Hindlimb muscle (tissue), 1 donor: ENCODE results near the gene ZNRF2. TPM values are rescaled to one million over a fixed set of nuclear protein-coding genes. Genes with fewer than 3 reads are reported as not detected.
"Not testable (repeated sequence)": the region's sequence is repeated elsewhere in the genome, so short reads cannot be mapped to it uniquely, and the experiment has no call there.

Experiments
- DNase-seq: peaks from one replicate; pipeline ENCODE4 v3.0.0-alpha.2; 2013
- polyA plus RNA-seq: library from polyadenylated mRNA; unstranded; fragments of 120-200 nt; gene quantifications from one replicate; pipeline ENCODE4 v1.2.1, GENCODE V29; 2013; ENCODE audit not compliant: insufficient read length

The ZNRF2 gene
- polyA plus RNA-seq, 1 donor: 12.5 TPM

DNA sequence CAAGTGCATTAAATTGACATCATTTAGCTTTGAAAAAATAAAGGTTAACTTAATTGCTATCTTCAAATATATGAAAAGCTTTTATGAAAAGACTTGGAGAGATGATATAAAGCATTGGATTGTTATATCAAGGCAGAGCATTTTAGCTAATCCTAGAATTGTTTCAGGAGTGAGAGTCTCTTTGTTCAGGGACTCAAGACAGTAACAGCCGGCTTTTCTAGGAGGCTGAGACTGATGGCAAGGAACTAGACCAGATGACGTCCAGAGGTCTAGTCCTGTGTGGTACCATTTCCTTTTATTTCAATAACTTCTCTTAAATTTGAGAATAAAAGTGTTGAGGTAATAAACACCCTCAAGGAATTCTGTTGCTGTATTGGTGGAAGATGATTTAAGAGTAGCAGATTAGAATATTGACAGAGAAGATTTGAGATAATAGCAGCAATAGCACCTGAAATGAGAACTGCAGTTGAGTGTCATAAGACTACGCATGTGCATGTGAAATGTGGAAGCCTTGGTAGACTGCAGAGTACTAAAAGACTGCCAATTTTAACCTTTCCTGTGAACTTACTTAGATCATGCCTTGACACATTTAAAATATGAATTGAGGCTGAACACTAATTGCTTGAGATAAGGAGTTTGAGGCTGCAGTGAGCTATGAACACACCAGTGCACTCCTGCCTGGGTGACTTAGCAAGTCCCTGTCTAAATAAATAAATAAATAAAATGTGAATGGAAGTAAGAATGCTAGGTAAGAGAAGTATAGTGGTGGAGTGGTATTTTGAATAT is 79.6 kb downstream of the ZNRF2 start:
- no peak for DNase-seq

DNA sequence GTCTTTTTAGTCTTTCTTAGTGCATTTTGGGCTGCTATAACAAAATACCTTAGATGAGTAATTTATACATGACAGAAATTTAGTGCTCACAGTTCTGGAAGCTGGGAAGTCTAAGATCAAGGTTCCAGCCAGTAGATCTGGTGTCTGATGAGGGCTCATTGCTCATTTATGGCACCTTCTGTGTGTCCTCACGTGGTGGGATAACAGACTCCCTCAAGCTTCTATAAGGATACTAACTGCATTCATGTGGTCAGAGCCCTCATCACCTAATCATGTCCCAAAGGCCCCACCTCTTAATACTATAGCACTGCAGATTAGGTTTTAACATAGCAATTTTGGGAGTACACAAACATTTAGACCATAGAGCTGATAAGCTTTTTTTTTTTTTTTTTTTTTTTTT is 80.4 kb downstream of the ZNRF2 start:
- no peak for DNase-seq

DNA sequence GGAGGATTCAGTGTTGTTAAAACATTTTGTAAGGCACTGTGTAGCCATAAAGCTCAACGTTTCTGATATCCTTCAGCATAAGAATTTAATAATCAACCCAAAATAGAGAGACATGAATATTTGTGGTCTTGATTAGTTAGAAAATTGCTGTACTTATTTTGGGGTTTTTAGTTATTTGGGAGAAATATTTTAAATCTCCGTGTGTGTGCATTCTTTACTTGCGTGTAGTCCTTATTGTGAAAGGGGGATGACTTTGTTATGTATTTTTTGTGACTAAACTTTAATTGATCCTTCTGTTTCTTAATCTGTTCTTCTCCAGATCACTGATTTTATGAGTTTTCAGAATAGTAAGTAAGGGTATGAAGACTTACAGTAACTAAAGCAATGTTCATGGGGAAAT is 81.2 kb downstream of the ZNRF2 start:
- no peak for DNase-seq

DNA sequence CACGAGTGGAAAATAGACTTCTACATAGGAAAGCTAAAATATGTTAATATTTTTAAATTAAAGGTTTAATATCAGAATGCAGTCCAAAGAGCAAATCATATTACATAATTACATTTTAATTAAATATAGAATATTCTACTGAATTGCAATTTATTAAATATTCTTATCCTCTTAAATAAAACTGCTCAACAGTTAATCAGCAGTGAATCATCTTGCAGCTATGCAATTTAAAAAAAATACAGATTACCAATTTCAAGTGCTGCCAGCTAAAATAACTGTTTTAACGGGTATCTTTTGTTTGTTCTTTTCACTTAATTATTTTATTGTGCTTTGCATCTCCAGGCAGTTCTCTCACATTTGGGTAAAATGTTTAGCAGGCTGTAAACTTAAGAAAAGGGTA is 82.2 kb downstream of the ZNRF2 start:
- DNase-seq: no peak

DNA sequence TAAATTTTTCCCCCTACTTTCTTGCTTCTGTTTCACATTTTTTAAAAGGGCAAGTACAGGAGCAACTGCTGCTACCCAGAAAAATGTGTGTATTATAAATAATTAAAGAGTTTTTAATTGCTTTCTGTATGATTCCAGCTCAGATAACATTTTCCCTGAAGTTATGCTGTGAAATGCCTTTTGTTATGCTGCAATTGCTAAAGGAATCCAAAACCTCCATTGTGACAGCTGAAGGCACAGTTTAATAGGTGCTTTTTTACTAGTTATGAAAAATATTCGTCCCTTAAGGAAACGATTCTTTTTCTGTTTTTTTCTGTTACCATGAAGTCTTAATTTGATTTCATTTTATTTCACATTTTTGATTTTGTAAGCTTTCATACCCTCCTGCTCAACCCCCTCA is 83.2 kb downstream of the ZNRF2 start:
- no peak for DNase-seq

DNA sequence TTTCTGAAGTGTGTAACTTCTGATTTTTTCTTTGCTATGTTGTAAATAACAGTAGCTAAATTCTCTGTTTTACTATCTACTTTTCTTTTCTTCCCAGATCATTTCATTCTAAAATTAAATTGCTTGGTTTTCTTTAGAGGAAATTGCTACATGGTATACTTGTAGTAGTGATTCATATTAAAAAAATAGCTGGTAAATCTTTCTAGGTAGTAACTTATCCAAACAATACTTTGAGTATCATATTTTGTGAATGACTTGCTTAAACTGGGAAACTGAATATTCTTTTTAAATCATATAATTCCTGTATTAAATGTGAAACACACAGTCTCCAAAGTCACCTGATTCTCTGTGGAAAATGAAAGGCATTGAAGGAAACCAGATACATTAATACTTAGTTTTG is 85.5 kb downstream of the ZNRF2 start:
- no peak for DNase-seq

DNA sequence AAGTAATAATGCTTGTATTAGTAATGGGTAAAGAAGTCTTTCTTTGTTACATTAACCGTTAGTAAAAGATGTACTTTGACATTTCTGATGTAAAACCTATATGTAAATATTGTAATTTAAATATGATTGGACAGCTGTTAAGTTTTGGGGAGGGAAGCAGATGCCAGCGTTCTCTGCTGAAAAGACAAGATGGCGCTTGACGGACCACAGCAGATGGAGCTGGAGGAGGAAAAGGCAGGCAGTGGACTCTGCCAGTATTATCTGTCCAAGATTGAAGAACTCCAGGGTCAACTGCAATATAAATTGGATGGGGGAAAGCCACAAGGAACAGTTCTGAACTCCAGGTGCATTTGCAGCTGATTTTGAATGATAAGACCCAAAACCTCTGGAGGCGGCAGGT is 86.9 kb downstream of the ZNRF2 start:
- no peak for DNase-seq

DNA sequence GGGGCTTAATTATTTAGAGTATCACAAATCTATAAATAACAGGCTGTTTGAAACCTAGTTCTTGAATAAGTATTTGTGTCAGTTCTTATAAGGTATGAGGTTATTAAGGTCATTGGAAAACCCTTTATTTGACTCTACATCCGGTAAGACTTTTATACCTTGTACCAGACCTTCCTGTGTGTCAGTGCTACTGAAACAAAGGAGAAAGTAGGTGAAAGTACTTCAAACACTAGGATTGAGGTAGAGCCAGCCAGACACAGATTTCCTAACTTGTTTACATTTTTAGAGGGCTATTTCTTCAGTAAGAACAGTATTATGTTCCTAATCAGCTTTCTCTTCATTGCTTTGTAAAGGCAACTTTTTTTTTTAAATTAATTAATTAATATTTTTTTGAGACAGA is 93.9 kb downstream of the ZNRF2 start:
- no peak for DNase-seq

DNA sequence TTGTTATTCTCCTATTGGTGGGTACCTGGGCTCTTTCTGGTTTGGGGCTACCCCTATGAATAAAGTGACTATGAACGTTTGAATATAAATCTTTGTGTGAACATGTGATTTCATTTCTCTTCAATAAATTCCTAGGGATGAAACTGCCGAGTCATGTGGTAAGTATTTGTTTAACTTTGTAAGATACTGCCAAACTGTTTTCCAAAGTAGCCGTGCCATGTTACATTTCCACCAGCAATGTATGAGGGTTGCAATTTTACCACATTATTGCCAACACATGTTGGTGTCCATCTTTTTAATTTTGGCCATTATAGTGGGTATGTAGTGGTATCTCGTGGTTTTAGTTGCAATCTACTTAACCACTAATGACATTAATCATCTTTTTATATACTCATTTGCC is 94.7 kb downstream of the ZNRF2 start:
- no peak for DNase-seq

DNA sequence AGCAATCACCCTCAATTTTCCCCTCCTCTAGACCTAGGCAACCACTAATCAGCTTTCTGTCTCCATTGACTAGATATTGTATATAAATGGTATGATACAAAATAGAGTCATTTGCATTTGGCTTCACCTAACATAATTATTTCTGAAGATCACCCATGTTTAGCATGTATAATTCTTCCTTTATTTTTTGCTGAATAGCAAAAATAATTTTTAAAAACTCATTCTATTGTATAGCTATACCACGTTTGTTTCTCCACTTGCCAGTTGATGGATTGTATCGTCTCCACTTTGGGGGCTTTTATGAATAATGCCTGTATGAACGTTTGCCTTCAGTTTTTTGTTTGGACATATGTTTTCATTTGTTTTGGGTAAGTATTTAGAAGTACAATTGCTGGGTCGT is 95.3 kb downstream of the ZNRF2 start:
- DNase-seq: no peak

DNA sequence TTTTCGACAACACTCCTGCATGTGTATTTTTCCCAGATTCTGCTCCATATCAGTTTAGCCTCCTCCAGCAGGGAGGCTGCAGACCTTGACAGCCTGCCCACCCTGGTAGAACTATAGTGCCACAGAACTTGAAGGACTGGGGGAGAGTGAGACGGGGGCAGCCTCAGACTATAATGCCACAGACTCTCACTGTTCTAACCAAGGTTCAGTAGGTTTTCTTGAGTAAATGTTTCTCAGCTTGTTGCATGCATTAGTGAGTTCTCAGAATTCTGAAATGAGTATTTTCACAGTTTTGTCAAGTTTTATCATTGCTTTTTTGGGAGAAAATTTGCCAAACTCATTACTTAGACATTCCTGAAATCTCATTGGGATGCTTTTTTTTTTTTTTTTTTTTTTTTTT is 95.9 kb downstream of the ZNRF2 start:
- no peak for DNase-seq

DNA sequence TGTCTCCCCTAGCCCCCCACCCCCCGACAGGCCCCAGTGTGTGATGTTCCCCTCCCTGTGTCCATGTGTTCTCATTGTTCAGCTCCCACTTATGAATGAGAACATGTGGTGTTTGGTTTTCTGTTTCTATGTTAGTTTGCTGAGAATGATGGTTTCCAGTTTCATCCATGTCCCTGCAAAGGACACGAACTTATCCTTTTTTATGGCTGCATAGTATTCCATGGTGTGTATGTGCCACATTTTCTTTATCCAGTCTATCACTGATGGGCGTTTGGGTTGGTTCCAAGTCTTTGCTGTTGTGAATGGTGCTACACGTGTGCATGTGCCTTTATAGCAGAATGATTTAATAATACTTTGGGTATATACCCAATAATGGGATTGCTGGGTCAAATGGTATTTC is 96.4 kb downstream of the ZNRF2 start:
- not testable (repeated sequence) for DNase-seq

DNA sequence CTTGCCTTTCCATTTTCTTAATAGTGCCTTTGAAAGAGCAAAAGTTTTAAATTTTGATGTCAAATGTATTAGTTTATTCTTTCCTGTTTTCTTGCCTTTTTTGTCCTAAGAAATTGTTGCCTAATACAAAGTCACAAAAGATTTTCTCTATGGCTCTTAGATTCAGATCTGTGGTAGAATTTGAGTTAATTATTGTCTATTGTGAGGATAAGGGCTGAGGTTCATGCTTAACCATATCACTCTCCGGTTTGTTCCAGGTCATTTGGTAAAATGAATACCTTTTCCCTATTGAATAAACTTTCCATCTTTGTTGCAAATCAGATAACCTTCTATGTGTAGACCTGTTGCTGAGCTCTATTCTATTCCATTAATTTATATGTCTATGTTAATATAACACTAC is 98.2 kb downstream of the ZNRF2 start:
- DNase-seq: no peak

DNA sequence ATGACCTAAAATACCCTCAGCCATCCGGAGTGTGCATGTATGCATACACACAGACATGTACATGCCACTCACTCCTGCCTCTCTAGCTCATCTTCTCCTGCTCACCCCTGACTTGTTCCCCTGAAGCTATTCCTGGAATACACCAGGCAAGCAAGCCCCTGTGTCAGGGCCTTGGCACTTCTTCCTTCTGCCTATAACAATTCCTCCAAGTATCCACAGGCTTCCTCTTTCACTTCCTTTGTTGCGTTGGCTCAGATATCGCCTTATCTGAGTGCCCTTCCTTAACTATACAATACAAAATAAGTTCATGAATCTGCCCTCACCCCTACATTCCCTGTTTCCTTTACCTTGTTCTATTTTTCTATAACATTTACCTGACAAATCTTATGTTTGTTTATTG is 105.4 kb downstream of the ZNRF2 start:
- no peak for DNase-seq

DNA sequence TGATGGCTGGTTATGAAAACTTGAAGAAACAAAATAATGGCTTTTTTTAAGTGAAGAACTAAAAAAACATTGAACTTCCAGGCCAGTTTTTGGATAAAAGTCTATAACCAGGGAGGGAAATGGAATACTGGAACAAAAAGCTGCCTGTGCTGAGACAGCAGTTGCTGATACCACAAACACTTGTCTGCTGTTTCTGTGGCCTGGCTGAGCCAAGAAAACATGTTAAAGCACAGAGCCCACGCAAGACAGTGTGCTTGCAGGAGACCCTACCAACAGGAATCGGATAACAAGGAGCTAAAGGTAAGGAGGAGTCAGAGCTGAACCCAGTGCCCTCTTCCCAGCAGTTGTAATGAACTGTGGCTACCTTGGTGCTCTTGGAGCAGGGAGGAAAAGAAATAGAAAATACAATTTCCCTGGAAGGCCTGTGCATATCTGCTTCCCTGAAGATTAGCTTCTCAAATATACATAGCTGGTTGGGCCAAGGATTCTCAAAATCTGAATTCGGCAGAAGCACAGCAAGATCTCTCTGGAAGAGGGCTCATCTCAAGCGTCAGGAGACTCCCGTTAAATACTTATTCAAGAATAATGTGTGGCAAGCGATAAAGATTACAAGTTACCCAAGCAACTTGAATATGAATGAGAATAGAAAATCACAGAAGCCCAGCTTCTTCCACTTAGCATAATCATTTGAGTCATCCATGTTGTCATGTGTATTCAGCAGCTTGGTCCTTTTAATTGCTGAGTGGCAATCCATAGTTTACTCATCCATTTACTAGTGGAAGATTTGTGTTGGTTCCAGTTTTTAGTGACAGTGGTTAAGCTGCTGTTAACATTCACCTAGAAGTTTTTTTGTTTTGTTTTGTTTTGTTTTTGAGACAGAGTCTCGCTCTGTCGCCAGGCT is 106.6 kb downstream of the ZNRF2 start:
- DNase-seq: no peak

DNA sequence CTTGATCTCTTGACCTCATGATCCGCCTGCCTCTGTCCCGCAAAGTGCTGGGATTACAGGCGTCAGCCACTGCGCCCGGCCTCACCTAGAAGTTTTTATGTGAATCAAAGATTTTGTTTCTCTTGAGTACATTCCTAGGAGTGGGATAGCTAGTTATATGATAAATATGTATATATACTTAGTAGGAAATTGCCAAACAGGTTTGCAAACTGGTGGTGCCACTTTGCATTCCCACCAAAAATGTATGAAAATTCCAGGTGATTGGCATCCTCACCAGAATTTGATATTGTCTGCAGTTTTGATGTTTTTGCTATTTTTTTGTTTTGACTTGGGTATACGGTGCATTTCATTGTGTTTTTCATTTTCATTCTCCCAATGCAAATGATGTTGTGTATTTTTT is 107.4 kb downstream of the ZNRF2 start:
- no peak for DNase-seq

DNA sequence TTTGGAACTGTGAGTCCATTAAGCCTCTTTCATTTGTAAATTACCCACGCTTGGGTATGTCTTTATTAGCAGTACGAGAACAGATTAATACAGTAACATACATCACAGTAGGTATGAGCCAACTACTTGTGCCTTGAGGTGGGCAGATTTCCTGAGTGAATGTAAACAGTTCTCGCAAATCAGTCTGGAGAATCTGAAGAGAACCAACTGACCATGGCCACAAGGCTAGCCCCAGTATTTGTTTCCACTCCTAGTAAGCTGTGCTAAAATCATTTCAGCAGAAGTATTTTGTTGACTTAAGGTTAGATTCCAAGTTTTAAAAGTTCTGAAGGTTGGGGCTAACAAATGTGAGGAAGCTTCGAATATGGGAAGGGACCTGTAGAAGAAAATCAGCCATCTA is 111.3 kb downstream of the ZNRF2 start:
- no peak for DNase-seq

DNA sequence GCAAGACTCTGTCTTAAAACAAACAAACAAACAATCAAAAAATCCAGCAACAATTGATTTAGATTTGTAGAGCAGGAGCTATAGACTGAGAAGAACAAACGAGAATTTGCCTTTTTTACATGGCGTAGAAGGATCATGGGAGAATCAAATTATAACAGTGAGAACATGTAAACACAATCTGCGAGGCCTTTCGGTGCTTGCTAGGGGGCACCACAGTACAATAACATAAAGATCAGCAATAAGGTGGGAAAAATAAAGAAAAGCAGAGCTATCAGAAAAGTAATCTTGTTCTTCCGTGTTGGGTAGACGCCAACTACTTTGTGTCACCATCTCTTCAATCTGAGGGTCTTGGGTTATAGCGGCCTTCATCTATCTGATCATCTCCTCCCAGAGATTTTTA is 112.0 kb downstream of the ZNRF2 start:
- peak; percentile 33 for DNase-seq

DNA sequence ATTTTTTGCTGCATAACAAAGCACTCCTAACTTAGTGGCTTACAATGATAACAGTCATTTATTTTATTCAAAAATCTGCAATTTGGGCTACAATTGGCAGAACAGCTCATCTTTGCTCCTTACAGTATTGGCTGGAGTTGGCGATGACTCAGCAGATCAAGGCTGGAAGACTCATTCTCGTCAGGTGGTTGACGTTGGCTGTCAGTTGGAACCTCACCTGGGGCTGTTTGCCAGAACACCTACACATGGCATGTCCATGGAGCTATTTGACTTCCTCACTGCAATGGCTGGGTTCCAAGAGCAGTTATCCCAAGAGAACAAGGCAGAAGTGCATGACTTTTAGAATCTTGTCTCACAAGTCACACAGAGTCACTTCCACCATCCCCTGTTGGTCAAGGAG is 119.1 kb downstream of the ZNRF2 start:
- DNase-seq: no peak

DNA sequence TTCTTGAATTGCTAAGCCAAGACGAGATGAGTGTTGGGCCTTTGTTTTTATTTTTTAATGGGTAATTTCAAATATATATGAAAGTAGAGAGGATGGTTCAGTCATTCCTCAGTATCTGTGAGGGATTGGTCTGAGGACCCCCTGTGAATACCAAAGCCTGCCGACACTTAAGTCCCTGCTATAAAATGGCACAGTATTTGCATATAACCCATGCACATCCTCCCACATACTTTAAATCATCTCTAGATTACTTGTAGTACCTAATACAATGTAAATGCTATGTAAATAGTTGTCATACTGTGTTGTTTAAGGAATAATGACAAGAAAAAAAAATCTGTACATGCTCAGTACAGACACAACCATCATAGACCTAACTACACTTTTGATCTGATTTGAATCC is 120.8 kb downstream of the ZNRF2 start:
- DNase-seq: no peak

DNA sequence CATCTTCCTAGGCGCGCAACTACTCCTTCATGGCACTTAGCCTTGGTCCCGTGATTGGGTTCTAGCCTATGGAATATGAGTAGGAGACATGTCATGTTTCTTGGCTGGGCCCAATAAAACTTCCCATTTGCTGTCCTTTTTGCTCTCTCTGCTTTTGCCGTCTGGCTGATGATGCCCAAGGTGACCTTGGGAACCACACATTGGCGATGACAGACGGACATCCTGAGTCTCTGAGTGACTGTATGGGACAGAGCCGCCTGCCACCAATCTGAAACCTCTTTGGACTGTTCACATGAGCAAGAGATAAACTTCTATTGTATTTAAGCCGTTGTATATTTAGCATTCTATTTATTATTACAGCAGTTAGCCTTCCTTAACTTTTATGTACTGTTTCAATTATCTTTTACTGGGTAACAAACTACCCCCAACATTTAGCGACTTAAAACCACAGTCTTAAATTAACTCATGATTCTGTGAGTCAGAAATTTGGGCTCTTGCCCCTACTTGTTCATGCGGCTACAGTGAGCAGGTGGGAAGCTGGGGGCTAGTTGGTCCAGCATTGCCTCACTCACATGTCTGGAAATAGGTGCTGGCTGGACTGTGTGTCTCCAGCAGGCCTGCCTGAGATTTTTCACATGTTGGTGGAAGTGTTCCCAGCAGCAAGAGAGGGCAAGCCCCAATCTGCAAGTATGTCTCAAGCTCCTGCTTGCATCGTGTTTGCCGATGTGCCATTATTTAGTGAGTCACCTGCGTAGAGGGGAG is 122.4 kb downstream of the ZNRF2 start:
- no peak for DNase-seq

DNA sequence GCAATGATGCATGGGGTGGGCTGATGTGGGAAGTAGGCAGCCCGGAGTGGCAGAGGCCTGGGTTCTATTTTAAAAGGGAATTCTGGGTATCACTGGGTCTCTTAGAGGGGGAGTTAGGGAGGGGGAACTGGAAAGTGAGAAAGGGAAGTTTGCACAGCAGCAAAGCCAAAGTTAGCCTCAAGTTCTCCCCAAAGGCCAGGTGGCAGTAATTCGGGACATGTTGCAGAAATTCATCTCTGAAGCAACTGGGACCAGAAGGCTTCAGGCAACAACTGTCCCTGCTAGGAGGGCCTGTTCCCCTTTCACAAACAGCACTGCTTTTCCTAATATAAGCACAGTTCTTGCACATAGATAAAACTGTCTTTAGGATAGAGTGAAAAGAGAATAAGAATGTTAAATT is 126.8 kb downstream of the ZNRF2 start:
- no peak for DNase-seq

DNA sequence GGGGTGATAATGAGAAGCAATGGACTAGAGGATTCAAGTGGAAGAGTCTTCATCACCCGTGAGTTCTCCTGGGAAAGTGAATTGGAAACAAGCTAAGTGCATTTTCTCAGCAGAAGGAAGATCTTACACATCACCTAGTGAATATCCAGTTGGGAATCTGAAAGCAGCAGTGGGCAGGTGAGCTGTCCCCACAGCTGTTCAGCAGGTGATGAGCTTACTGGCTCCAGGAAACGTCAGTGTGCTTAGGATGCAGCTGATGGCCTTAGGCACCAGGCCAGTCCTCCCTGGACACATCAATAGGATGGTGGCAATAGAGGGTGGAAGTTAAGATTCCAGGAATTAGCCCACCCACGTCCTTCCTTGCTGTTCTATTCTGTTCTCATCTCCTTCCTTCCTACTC is 127.5 kb downstream of the ZNRF2 start:
- no peak for DNase-seq
